ENCODE measurements around the gene HBM. TPM values are rescaled to one million over a fixed set of nuclear protein-coding genes. Genes with fewer than 3 reads are reported as not detected.
"Not testable (repeated sequence)": the region's sequence is repeated elsewhere in the genome, so short reads cannot be mapped to it uniquely, and the experiment has no call there.

The HBM gene
- total RNA-seq, 1 experiment from 2014 or later: not detected

DNA sequence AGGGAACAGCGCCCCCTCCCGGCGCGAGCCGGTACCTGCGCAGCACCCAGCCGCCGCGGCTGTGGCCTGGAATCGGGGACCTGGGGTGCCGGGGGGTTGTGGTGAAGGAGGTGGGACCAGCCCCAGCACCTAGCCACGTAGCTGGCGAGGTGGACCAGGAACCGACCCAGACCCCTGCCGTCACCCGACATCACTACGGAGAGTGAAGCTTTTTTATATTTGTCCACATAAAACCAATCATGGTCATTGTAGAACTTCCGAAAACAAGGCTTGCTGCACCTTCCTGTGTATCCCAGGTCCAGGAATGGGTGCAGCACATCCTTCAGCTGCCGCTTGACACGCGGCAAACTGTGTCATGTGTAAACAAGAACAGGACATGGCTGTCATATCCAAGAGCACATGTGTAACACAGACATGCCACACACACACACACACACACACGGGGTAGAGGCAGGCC is 15.8 kb downstream of the HBM start:
- peak; percentile 21 for DNase-seq (ENCODE audit: low read depth)

DNA sequence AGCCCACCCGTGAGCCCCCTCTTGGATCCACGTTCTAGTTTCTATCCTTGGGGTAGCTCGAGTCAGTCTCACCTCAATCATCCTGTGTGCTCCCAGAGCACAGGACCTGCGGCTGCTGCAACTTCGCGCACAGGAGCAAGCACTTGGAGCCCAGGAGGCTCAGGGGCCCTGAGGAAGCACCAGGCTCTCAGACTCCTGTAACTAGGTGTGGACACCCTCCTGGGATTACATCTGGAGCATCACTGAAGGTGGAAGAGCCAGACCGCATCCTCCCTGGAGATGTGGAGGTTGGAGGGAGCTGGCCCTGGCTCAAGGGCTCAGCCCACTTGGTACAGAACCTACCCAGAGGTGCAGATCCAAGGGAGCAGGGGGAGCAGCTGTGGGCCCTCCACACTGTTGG is 17.2 kb downstream of the HBM start:
- no peak for DNase-seq (ENCODE audit: low read depth)

DNA sequence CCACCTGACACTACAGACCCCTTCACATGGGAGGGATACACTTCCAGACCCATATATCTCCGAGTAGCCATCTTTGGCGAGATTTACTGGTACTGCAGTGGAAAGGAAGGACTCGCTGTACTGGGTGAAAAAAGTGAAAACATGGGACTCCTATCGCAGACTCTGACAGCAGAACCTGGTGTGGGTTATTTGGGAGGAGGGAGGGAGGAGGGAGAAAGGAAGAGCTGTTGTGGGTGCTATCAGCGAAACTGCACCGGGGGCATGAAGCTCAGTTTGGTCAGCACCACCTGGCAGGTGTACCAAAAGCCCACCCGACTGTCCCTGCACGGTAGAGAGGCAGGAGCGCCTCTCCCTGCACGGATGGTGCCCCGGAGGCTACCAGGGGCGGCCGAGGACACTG is 19.4 kb downstream of the HBM start:
- DNase-seq (ENCODE audit: low read depth): no peak

DNA sequence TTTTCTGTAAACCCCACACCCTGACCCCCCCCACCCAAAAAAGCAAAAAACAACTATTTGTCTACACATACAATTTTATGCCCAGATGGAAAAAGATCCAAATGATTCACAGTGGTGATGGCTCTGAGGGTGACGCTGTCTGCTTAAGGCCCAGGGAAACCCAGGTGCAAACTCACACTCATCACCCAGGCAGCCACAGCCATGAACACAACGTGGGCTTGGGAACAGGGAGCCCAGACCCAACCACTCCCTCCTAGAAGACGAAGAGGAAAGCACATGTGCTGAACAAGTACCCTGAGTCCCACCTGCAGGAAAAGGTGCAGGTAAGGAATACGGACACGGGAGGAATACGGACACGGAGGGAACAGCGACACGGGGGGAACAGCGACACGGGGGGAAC is 19.9 kb downstream of the HBM start:
- no peak for DNase-seq (ENCODE audit: low read depth)

DNA sequence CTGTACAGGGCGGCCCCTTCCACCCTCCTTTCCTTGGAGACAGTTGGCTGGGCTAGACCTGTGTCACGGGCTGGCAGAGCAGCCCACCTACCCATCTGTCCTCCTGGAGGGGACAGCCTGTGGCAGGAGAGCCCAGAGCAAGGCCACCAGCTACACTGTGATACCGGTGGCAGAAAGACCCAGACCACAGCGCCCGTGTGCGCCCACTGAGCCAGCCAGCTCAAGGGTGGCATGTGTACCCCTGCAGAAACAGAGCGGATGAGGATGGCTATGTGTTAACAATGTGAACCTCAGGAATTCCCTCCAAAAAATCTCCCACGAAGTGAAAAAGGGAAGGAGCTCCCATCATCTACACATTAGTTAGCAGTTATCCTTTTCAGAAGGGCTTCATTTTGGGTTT is 21.6 kb downstream of the HBM start:
- no peak for DNase-seq (ENCODE audit: low read depth)

DNA sequence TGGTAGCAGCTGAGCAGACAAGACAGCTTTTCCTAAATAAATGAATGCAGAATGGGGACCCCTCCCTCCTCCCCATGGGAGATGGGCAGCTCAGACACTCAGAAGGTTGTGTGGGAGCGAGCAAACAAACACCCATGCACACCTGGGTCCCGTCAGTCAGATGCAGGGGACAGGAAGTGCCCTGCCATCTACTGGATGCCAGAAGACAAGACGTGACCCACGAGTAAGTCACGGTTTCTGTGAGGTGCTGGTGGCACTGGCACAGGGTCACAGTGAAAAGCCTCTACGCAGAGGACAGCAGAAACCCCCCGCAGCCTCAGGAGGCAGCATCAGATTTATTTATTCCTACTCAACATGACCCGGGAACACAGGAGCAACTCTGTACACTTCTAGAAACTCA is 22.9 kb downstream of the HBM start:
- peak; percentile 15 for DNase-seq (ENCODE audit: low read depth)

DNA sequence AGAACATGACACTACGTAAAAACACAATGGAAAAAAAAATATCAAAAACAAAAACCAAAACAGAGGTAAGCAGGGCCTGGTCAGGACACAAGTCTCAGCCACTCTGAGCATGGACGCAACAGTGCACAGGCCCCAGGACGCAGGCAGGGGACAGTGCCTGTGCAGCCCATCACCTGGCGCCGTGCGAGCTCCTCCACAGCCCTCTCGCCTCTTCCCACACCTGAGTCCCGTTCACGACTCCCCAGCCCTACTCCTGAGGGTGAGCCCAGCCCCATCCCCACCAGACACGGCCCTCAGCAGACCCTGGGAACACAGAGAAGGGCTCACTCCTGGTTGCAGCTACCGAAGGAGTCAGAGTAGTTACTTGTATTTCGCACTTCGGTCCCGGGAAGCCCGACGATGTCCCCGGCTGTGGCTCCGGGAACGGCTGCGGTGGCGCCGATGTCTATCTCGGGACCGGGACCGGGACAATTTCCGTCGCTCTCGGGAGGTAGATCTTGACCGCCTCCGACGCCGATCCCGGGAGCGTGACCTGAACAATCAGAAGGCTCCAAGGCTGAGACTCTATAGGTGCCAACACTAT is 23.9 kb downstream of the HBM start:
- no peak for DNase-seq (ENCODE audit: low read depth)

DNA sequence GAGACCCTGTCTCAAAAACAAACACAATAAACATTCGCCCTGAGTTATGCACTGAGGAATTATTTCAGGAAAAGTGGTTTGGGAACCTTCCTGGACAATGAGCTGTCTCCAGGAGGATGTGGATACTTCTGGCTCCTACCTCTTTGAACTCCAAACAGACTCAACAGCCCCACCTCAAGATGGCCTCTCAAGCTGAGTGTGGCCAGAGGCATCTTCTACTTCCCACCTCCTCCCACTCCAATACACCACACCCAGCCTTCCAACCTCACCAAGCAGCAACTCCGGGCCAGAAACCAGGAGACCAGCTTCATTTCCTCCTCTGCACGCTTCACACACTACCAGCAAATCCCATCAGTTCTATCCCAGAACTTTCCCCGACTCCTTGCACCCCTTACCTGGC is 26.1 kb downstream of the HBM start:
- no peak for DNase-seq (ENCODE audit: low read depth)

DNA sequence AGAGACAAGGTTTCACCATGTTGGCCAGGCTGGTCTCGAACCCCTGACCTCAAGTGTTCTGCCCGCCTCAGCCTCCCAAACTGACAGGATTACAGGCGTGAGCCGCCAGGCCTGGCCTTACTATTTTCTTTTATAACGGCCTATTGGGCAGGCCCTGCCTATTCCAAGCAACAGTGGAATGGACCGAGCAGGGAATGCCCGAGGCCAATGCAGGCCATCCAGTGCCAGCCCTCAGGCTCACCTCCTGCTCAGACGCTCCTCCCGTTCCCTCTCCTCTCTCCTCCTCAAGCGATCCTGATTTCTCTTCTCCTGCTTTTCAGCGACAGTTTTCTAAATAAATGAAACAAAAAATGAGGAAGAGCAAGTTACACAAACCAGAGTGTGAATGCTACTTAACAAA is 26.9 kb downstream of the HBM start:
- no peak for DNase-seq (ENCODE audit: low read depth)

DNA sequence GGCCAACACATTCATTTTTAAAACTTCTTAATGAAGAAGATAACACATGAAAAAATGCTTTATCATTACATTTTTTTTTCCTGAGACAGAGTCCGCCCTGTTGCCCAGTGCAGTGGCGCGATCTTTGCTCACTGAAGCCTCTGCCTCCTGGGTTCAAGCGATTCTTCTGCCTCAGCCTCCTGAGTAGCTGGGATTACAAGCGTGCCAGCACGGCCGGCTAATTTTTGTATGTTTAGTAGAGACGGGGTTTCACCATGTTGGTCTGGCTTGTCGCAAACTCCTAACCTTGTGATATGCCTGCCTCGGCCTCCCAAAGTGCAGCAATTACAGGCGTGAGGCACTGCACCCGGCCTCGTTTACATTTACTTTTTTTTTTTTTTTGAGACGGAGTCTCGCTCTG is 27.7 kb downstream of the HBM start:
- no peak for DNase-seq (ENCODE audit: low read depth)

DNA sequence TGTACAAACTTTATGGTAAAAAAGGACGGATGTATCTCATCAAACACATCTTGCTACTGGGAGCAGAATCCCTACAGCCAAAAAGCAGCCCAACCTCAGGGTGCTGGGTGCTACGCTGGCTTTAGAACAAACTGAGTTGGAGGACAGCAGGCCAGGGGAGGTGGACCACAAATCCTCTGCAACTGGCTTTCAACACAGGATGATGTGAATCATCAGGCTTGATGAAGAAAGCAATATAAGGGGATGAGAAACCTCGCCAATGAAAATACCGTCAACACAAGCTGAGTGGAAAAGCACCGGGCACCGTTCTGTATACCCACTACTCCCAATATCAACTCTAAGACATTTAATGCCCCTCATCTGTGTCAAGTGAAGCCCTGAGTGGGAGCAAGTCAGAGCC is 28.7 kb downstream of the HBM start:
- DNase-seq (ENCODE audit: low read depth): no peak

DNA sequence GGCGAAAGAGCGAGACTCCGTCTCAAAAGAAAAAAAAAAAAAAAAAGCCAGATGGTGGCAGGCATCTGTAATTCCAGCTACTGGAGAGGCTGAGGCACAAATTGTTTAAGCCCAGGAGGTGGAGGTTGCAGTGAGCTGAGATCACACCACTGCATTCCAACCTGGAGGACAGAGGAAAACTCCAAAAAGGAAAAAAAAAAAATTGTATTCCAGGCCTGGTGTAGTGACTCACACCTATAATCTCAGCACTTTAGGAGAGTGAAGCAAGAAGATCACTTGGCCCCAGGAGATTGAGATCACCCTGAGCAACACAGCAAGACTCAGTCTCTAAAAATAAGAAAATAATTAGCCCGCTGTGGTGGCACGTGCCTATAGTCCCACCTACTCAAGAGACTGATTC is 34.6 kb downstream of the HBM start:
- DNase-seq (ENCODE audit: low read depth): peak; percentile 60

DNA sequence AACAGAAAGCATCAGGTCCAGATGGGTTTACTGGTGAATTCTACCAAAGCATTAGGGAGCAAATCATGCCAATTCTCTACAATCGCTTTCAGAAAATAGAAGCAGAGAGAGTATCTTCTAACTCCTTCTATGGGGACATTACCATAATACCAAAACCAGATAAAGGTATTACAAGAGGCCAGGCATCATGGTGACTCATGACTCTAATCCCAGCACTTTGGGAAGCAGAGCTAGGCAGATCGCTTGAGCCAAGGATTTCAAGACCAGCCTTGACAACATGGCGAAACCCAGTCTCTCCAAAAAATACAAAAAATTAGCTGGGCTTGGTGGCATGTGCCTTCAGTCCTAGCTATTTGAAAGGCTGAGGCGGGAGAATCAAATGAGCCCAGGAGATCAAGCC is 37.5 kb downstream of the HBM start:
- DNase-seq (ENCODE audit: low read depth): no peak

DNA sequence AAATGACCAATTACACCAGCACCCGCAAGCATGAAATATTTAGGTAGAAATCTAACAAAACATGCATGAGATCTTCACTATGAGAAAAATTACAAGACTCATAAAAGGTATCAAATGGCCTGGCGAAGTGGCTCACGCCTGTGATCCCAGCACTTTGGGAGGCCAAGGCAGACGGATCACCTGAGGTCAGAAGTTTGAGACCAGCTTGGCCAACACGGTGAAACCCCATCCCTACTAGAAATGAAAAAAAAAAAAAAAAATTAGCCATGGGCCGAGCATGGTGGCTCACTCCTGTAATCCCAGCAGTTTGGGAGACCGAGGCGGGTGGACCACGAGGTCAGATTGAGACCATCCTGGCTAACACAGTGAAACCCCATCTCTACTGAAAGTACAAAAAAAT is 38.3 kb downstream of the HBM start:
- not testable (repeated sequence) for DNase-seq (ENCODE audit: low read depth)

DNA sequence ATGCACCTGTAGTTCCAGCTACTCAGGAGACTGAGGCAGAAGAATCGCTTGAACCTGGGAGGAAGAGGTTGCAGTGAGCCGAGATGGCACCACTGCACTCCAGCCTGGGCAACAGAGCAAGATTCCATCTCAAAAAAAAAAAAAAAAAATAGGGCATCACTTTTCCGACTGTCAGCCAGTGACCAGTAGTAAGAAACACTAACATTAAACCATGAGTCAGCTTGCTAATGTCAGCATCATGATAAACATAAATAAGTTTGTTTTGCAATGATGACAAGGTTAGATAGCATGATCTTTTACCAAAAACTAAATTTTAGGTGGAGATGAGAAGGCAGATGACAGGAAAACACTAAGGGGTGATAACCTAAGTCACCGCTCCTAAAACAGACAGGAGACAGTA is 43.6 kb downstream of the HBM start:
- not testable (repeated sequence) for DNase-seq (ENCODE audit: low read depth)

DNA sequence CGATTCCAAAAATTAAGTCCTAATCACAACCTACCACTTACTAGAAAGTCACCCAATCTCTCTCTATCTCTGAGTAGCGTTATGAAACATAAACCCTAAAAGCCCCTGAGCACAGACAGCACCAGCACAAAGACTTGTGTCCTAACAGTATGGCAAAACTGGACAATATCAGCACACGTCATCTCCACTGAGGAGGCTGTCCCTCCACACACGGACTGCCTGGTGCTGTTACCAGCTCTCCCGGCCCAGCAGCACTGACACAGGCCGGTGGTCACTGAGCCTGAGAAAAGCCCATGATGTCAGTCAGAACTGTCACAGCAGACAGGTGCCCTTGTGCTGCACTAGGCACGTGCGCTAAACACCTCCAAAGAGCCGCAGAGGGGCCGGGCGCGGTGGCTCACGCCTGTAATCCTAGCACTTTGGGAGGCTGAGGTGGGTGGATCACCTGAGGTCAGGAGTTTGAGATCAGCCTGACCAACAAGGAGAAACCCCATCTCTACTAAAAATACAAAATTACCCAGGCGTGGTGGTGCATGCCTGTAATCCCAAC is 45.9 kb downstream of the HBM start:
- not testable (repeated sequence) for DNase-seq (ENCODE audit: low read depth)

DNA sequence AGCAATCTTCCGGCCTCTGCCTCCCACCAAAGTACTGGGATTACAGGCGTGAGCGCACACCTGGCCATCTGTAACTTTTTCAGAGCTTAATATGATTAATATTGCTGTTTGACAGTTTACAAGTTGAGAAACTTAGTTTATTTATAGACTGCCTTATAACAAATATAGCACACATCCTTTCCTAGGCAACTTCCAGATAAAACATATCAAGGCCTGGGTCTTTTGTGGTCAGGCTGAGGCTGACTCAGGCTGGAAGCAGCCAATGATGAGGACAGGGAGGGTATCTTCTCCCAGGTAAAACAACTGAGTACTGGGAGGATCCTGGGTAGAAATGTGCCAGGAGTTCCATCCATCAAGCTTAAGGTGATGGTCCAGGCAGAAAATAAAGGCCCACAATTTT is 47.2 kb downstream of the HBM start:
- DNase-seq (ENCODE audit: low read depth): no peak

Other genes with a start within 250 kb of the HBM start
- gene POLR3K, start 112.4 kb upstream of the HBM start, total RNA-seq (2014; rRNA removed): 4.0 and 6.7 TPM in 2 replicates
- 28.1 and 31.8 TPM in 2 replicates for gene SNRNP25, start 112.2 kb upstream of the HBM start, total RNA-seq (2014; rRNA removed)
- gene RHBDF1, start 93.3 kb upstream of the HBM start, total RNA-seq (2014; rRNA removed): 91.8 and 93.7 TPM in 2 replicates
- gene MPG, start 87.8 kb upstream of the HBM start, total RNA-seq (2014; rRNA removed): 254 and 304 TPM in 2 replicates
- 11.5 and 21.8 TPM in 2 replicates for gene NPRL3, start 27.3 kb upstream of the HBM start, total RNA-seq (2014; rRNA removed)
- not detected in 2 replicates for gene HBZ, start 13.3 kb upstream of the HBM start, total RNA-seq (2014; rRNA removed)
- 0.77 TPM in 1 of 2 replicates, not detected in the other for gene HBA2, start 6.9 kb downstream of the HBM start, total RNA-seq (2014; rRNA removed)
- gene HBA1, start 10.7 kb downstream of the HBM start, total RNA-seq (2014; rRNA removed): not detected in 2 replicates
- 1.5 TPM in 1 of 2 replicates, not detected in the other for gene HBQ1, start 14.5 kb downstream of the HBM start, total RNA-seq (2014; rRNA removed)
- gene LUC7L, start 63.5 kb downstream of the HBM start, total RNA-seq (2014; rRNA removed): 51.2 and 56.2 TPM in 2 replicates
- gene FAM234A, start 68.8 kb downstream of the HBM start, total RNA-seq (2014; rRNA removed): 107 and 132 TPM in 2 replicates
- gene RGS11, start 110.0 kb downstream of the HBM start, total RNA-seq (2014; rRNA removed): 0.96 and 1.1 TPM in 2 replicates
- gene ARHGDIG, start 114.6 kb downstream of the HBM start, total RNA-seq (2014; rRNA removed): not detected in 2 replicates
- 0.29 and 1.2 TPM in 2 replicates for gene PDIA2, start 117.2 kb downstream of the HBM start, total RNA-seq (2014; rRNA removed)
- gene AXIN1, start 186.7 kb downstream of the HBM start, total RNA-seq (2014; rRNA removed): 21.6 and 22.8 TPM in 2 replicates
- 135 and 156 TPM in 2 replicates for gene MRPL28, start 204.6 kb downstream of the HBM start, total RNA-seq (2014; rRNA removed)
- 72.4 and 90.2 TPM in 2 replicates for gene PGAP6, start 216.0 kb downstream of the HBM start, total RNA-seq (2014; rRNA removed)
- 142 and 186 TPM in 2 replicates for gene NME4, start 231.2 kb downstream of the HBM start, total RNA-seq (2014; rRNA removed)
- gene DECR2, start 235.9 kb downstream of the HBM start, total RNA-seq (2014; rRNA removed): 18.8 and 22.6 TPM in 2 replicates